ENCODE measurements around the gene PREPL. TPM values are rescaled to one million over a fixed set of nuclear protein-coding genes. Genes with fewer than 3 reads are reported as not detected.
"Not testable (repeated sequence)": the region's sequence is repeated elsewhere in the genome, so short reads cannot be mapped to it uniquely, and the experiment has no call there.

Gene PREPL
- total RNA-seq, 1 experiment from 2014 or later, result 43.0 TPM

GRCh38 chr2:44310287-44310686 is 51.0 kb downstream of the PREPL start:
- Mint-ChIP-seq H3K4me1 (ENCODE audit: low read depth, unreplicated experiment) (no peaks in the 10 kb centered on the region), H3K36me3 (ENCODE audit: insufficient read depth, unreplicated experiment) (peaks cover 33% of the 10 kb centered on the region)

GRCh38 chr2:44305882-44306281 is 55.4 kb downstream of the PREPL start:
- intact Hi-C loops (cut with micrococcal nuclease; ENCODE audit: unreplicated experiment), result no loop called here
- TF ChIP-seq CTCF (IDR thresholded peaks at IDR 0.05; ENCODE audit: unreplicated experiment), result no peak
- no peak overlapping the region for H3K27ac Mint-ChIP-seq (ENCODE audit: unreplicated experiment)
- BruUV-seq (replicated peaks), result no TSS peak
- H3K36me3 Mint-ChIP-seq (ENCODE audit: insufficient read depth, unreplicated experiment), result peaks cover 19% of the 10 kb centered on the region
- no peaks in the 10 kb centered on the region for H3K4me1 Mint-ChIP-seq (ENCODE audit: low read depth, unreplicated experiment)
- CTCF ChIA-PET, result no interaction called here
- no peak overlapping the region for H3K4me3 Mint-ChIP-seq (ENCODE audit: low read depth, unreplicated experiment)
- no peak for DNase-seq
- peaks cover 4% of the 10 kb centered on the region for H3K9me3 Mint-ChIP-seq (ENCODE audit: low read depth, unreplicated experiment)
- H3K27me3 Mint-ChIP-seq (ENCODE audit: unreplicated experiment), result no peaks in the 10 kb centered on the region

More at GRCh38 chr2:44310287-44310686, 51.0 kb downstream of the PREPL start:
- no TSS peak for BruUV-seq (replicated peaks)
- Mint-ChIP-seq H3K4me3 (ENCODE audit: low read depth, unreplicated experiment) (no peak overlapping the region), H3K9me3 (ENCODE audit: low read depth, unreplicated experiment) (peaks cover 4% of the 10 kb centered on the region), H3K27ac (ENCODE audit: unreplicated experiment) (no peak overlapping the region), H3K27me3 (ENCODE audit: unreplicated experiment) (no peaks in the 10 kb centered on the region)
- intact Hi-C loops (cut with micrococcal nuclease; ENCODE audit: unreplicated experiment), result no loop called here
- no peak for DNase-seq
- CTCF ChIA-PET, result no interaction called here
- TF ChIP-seq CTCF (IDR thresholded peaks at IDR 0.05; ENCODE audit: unreplicated experiment), result no peak

GRCh38 chr2:44304258-44304657 is 57.0 kb downstream of the PREPL start:
- Mint-ChIP-seq H3K36me3 (ENCODE audit: insufficient read depth, unreplicated experiment) (peaks cover 9% of the 10 kb centered on the region), H3K4me1 (ENCODE audit: low read depth, unreplicated experiment) (no peaks in the 10 kb centered on the region), H3K4me3 (ENCODE audit: low read depth, unreplicated experiment) (no peak overlapping the region), H3K9me3 (ENCODE audit: low read depth, unreplicated experiment) (peaks cover 2% of the 10 kb centered on the region), H3K27me3 (ENCODE audit: unreplicated experiment) (no peaks in the 10 kb centered on the region), H3K27ac (ENCODE audit: unreplicated experiment) (no peak overlapping the region)
- no peak for DNase-seq
- no peak for TF ChIP-seq CTCF (IDR thresholded peaks at IDR 0.05; ENCODE audit: unreplicated experiment)
- BruUV-seq (replicated peaks), result no TSS peak
- intact Hi-C loops (cut with micrococcal nuclease; ENCODE audit: unreplicated experiment), result no loop called here
- CTCF ChIA-PET, result no interaction called here

GRCh38 chr2:44303766-44304165 is 57.5 kb downstream of the PREPL start:
- H3K4me3 Mint-ChIP-seq (ENCODE audit: low read depth, unreplicated experiment); CTCF ChIA-PET; BruUV-seq (replicated peaks); H3K27me3 Mint-ChIP-seq (ENCODE audit: unreplicated experiment); H3K27ac Mint-ChIP-seq (ENCODE audit: unreplicated experiment); H3K9me3 Mint-ChIP-seq (ENCODE audit: low read depth, unreplicated experiment); H3K36me3 Mint-ChIP-seq (ENCODE audit: insufficient read depth, unreplicated experiment); DNase-seq; H3K4me1 Mint-ChIP-seq (ENCODE audit: low read depth, unreplicated experiment); intact Hi-C loops (cut with micrococcal nuclease; ENCODE audit: unreplicated experiment): not testable (repeated sequence)

- BruUV-seq (replicated peaks), result no TSS peak
Observed at GRCh38 chr2:44301111-44301510, 60.2 kb downstream of the PREPL start.

More at GRCh38 chr2:44301111-44301510, 60.2 kb downstream of the PREPL start:
- DNase-seq, result no peak
- CTCF ChIA-PET, result no interaction called here
- no peak for TF ChIP-seq CTCF (IDR thresholded peaks at IDR 0.05; ENCODE audit: unreplicated experiment)
- Mint-ChIP-seq H3K9me3 (ENCODE audit: low read depth, unreplicated experiment) (no peaks in the 10 kb centered on the region), H3K36me3 (ENCODE audit: insufficient read depth, unreplicated experiment) (peaks cover 5% of the 10 kb centered on the region), H3K4me3 (ENCODE audit: low read depth, unreplicated experiment) (no peak overlapping the region), H3K27me3 (ENCODE audit: unreplicated experiment) (no peaks in the 10 kb centered on the region), H3K4me1 (ENCODE audit: low read depth, unreplicated experiment) (peaks cover under 1% of the 10 kb centered on the region), H3K27ac (ENCODE audit: unreplicated experiment) (no peak overlapping the region)
- intact Hi-C loops (cut with micrococcal nuclease; ENCODE audit: unreplicated experiment), result no loop called here

Measured in Calu3 (cell line).